IPS-NIHi7 (cell line): ENCODE measurements around the gene CFAP77.

Experiments used
- DNase-seq: peaks from one replicate; pipeline ENCODE4 v3.0.0; 2012; ENCODE audit warnings: mixed read lengths; ENCODE audit errors: extremely low spot score

The CFAP77 gene

GRCh38 chr9:132487980-132488535 lies 78.0 kb downstream of the CFAP77 start:
- DNase-seq: no peak

DNA sequence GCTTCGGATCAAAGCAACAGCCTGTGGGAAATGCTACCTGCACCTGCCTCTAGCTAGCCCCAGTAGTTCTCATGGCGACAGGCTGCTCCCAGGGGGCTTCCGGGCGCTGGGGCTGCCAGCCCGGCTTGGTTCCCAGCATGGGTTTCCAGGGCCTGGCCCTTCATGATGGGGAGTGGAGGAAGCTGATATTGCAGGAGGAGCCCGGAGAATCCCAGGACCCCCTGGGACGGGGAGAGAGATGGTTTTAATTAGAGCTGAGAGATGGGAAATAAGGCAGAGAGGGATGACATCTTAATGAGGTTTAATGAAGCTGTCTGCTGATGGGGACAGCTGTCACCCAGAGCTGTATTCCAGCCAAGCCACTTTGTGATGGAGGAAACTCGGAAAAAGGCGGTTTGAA lies 78.6 kb downstream of the CFAP77 start:
- DNase-seq: no peak

DNA sequence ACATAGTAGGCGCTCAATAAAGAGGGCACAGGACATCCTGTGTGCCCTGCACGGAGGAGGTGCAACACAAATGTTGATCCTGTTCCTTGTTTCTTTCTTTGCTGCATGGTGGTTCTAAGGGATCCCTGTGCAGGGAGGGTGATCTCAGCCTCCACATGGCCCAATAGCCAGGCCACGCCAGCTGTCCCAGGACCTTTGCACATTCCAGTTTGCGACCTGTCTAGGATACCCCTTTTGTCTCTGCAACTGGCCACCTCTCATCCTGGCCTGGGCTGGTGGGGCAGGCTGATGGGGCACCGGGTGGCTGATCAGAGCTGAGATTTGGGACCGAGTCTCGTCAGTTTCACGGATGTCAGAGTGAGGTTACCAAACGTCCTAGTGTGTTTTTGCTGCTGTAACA lies 79.5 kb downstream of the CFAP77 start:
- no peak for DNase-seq

- DNase-seq: no peak
Measured at GRCh38 chr9:132494857-132495256, 84.8 kb downstream of the CFAP77 start.

DNA sequence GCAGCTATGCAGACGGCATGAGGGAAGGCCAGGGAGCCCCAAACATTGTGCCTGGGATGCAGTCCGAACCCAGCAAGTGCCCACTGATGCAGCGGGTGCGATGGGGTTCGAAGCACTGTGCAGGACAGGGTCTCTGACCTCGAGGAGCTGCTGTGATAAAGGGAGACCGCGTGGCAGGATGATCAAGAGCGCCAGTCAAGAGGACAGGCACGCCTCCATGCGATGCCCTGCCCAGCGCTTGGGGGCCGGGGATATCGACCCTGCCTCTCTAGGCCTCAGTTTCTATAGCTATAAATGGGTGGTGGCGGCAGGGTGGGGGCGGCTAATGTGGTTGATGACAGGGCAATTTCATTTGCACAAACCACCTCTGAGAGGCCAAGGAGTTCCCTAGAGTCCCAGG lies 87.7 kb downstream of the CFAP77 start:
- DNase-seq: no peak

DNA sequence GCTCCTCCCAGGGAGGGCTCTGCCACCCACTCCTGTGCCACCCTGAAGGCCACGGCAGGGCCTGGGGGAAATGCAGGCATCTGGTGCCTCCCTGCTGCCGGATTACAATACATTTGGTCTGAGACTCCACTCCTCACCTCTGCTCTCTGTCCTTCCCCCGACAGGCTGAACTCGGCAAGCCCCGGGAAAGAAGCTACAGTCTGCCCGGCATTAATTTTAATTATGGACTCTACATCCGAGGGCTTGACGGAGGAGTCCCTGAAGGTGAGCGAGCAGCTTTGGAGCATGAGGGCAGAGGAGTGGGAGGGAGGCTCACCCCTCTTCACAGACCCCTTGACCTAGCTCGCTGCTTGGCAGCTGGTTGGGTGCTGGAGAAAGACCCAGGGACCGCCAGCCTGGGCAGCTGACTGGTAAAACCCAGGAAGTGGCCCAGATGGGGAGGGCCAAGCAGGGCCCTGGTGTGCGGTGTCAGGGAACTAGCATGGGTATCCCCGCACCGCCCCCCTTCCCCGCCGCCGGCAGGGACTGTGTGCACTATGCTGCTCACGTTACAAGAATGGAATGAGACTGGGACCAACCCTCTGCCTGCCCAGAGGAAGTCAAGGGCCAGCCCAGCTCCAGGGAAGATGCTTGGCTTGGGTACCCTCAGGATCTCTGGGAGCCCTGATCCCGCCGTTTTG lies 88.7 kb downstream of the CFAP77 start:
- no peak for DNase-seq

- DNase-seq: no peak
Measured at GRCh38 chr9:132499251-132499650, 89.2 kb downstream of the CFAP77 start.

DNA sequence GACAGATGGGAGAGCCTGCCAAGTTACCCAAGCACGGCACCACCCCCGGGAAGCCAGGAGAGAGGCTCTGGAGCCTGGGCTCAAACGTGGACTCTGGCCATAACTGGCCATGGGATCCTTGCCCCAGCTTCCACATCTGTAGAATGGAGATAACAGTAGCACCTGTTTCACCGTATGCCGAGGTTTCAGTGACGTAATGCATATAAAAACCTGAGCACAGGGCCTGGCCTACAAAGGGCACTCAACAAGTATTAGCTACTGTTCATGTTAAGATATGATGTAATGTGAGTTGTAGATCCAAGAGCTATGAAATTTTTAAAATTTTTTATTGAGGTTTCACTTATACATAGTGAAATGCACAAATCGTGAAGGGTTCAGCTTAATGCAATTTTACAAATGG lies 90.2 kb downstream of the CFAP77 start:
- DNase-seq: no peak

DNA sequence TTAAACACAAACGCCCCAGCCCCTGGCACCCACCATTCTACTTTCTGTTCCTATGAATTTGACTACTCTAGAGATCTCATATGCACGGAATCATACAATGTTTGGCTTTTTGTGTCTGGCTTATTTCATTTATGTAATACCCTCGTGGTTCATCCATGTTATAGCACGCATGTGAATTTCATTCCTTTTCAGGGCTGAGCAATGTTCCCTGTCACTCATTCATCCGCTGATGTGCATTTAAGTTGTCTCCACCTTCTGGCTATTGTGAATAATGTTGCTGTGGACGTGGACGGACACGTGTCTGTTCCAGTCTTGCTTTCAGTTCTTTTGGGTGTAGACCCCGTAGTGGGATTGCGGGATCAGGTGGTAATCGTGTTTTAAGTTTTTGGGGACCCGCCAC lies 92.5 kb downstream of the CFAP77 start:
- no peak for DNase-seq

DNA sequence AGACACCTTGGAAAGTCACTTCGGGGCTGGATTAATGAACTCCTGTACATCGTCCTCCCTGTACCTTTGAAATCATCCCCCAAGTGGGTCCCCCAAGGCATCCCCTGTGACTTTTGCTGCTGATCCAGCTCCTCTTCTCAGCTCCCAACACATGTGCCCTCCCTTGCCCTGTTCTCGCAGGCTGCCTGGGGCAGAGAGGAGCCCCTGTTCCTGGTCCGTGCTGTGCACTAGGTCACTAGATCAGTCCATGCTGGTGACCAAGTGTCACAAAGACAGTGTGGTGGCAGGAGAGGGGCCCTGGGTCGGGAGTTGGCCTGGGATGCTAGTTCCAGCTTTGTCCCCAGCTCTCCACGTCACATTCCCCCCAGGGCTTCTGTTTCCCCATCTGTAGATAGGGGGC lies 93.1 kb downstream of the CFAP77 start:
- no peak for DNase-seq

GRCh38 chr9:132504488-132504887 lies 94.5 kb downstream of the CFAP77 start:
- DNase-seq: no peak

DNA sequence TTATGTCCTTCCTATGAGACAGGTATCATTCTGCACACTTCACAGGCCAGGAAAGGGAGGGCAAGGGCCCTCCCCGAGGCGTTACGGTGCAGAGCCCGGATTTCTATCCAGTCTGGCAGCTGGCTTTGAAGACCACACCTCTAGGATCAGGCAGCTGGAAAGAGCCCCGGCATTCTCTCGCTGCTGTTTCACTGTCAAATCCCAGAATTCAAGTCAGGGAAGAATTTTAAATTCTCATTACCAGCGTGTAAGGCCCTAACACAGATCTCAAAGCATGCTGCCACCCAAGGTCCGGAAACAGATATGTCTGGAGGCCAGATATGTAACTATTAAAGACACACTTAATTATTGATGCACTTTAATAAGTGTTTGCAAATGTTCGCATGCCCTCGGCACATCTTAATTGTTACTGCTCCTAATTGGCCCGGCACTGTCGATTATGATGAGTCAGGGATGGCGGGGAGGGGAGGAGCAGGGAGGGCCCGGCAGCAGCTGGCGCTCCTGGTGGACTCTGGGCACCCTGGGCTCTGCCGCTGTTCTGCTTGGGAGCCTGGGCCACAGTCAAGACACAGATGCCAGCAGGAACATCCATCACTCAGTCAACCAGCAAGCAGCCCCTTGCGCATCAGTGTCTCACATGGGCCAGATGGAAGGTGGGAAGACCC lies 96.1 kb downstream of the CFAP77 start:
- no peak for DNase-seq

DNA sequence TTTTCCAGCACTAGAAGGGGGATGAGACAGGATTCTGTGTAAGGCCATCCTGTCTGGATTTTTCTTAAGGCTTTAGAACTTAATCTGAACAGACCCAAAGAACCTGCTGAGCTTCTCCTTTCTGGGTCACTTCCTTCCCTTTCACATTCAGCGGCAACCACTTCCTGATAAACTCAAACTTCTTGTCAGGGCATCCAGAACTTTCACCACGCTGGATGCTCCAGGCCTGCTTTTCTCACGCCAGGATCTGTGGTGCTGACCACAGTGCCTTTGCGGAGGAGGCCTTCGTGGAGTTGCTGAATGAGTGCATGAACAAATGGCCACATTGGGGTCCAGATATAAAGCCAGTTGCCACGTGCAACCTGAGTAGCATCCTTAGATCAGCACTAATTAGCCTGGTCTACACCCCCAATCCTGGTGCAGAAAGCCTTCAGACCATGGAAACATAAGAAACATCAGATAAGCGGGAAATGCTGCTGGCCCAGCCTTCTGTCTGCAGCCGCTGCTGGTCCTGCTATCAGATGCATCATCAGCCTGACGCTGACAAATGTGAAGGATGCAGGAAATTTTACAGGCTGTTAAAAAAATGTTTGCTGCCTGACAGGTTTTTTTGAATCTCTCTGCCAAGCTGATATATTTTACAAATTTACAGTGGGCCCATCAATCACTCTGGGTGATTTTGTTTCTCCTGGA lies 97.1 kb downstream of the CFAP77 start:
- no peak for DNase-seq

GRCh38 chr9:132507670-132508469 lies 97.9 kb downstream of the CFAP77 start:
- DNase-seq: peak; percentile 96

DNA sequence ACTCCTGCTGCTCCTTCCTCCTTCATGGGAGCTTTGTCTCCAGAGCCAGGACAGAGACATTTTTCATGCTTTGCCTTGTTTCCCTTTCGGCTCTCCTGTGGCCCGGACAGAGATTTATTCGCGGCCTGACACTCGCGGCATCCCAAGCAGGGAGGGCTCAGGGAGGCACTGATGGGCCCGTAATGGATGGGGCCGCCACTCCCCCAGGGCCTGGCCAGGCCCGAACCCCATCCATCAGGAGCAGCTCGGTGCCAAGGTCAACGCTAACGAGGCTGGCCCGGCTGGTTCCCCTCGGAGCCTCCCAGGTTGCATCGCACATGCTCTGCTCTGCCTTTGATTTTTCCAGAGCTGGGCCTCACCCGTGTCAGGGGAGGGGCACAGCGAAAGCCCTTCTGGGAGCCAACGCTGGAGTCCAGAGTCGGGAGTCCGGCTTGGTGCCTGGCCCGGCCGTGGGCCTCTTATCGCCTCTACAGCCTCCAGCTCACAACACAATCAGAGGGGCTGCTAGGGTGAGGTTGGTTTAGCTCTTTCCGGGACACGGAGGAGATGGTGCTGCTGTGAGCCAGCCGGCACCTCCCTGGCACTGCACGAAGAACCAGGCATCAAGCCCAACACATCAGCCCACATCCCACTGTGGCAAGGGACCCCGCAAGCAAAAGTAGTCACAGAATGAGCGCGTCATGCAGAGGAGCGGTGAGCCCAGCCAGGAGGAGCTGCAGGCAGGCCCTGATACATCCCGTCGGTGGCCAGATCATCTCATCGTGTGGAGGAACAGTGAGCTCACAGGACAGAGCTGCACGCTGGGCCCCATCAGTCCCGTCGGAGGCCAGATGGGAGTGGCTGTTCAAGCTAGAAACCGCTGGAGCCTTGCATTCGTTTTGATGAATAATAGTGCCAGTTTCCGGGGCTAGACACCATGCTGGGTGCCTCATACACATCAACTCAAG lies 100.2 kb downstream of the CFAP77 start:
- no peak for DNase-seq

DNA sequence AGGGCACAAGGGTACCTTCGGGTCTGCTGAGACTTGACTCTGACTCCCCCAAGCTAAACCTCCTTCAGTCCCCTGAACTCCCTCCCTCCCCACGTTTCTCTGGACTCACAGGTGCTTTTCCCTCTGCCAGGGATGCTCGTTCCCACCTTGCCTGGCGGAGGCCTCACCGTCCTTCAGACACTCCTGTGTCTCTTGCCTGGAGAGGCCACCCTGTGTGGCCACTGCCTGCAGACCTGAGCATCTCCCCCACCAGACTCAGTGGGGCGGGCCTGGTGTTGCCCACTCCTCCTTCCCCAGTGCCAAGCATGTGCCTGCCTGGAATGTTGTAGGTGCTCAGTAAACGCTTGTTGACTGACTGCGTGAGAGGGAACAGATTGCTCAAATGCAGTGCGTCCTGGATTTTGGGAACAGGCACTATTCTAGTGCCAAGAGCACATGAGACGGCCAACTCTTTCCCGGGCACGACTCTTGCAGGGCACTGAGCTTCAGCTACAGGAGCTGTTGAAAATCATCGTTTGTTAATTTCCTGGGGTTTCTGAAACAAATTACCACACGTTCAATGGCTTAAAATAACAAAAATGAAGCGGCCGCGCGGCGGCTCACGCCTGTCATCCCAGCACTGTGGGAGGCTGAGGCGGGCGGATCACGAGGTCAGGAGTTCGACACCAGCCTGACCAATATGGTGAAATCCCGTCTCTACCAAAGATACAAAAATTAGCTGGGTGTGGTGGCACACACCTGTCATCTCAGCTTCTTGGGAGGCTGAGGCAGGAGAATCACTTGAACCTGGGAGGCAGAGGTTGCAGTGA lies 101.4 kb downstream of the CFAP77 start:
- no peak for DNase-seq

- DNase-seq: no peak
Measured at GRCh38 chr9:132513416-132513815, 103.4 kb downstream of the CFAP77 start.

- DNase-seq: no peak
Measured at GRCh38 chr9:132514011-132514744, 104.2 kb downstream of the CFAP77 start.

DNA sequence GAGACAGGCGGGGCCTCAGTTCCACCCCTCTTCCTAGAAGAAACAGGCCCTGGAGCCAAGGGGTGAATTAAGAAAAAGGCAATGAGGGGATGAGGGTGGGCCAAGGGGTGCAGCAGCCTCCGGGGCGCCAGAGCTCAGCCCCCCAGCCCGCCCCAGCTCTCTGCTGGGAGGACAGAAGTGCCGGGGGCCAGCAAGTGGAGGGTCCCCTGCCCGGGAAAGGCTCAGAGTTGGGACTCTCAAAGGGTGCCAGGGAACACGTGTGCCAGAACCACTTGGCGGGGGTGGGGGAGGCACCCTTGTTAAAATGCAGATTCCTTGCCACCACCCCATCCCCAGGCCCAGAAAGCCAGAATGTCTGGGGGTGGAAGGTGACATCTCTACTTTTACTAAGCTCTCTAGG lies 104.8 kb downstream of the CFAP77 start:
- DNase-seq: no peak
